Thoracic aorta (tissue), 2 donors: ENCODE results near the gene ANXA6. TPM values are rescaled to one million over a fixed set of nuclear protein-coding genes. Genes with fewer than 3 reads are reported as not detected.

Experiments used
- ATAC-seq: fragments of 150-250 bp; one replicate; pipeline ENCODE4 v1.8.0; 2017; ENCODE audit warnings: low read depth; ENCODE audit not compliant: insufficient number of reproducible peaks, low FRiP score
- DNase-seq: peaks from one replicate; pipeline ENCODE4 v3.0.0-alpha.2; 2020; ENCODE audit warnings: low spot score
- H3K27ac ChIP-seq, 2 donors: fragments of 200-600 bp; sonication (generic); 1 replicate in 1 of 2; 2 replicates in 1 of 2; pipeline ENCODE4 v1.5.1; 2016; ENCODE audit warnings: mild to moderate bottlenecking in 2 of 2, moderate library complexity in 2 of 2
- H3K27me3 ChIP-seq: fragments of 200-600 bp; sonication (generic); replicated peaks from 2 replicates; pipeline ENCODE4 v1.6.0; 2016; ENCODE audit warnings: mild to moderate bottlenecking; ENCODE audit not compliant: insufficient read depth
- H3K36me3 ChIP-seq: fragments of 200-600 bp; sonication (generic); one replicate; pipeline ENCODE4 v1.5.1; 2016
- H3K4me1 ChIP-seq, 2 donors: fragments of 200-600 bp; sonication (generic); 1 replicate in 1 of 2; 2 replicates in 1 of 2; pipeline versions ENCODE4 v1.5.1 to v1.6.0; 2016; ENCODE audit warnings: low read depth in 2 of 2, mild to moderate bottlenecking in 1 of 2; ENCODE audit not compliant: control insufficient read depth in 1 of 2
- H3K4me3 ChIP-seq: fragments of 200-600 bp; sonication (generic); 2 replicates; pipeline ENCODE4 v1.5.1; 2016; ENCODE audit warnings: mild to moderate bottlenecking
- H3K9me3 ChIP-seq: fragments of 200-600 bp; sonication (generic); 2 replicates; pipeline ENCODE4 v1.5.1; 2016
- CTCF ChIP-seq: fragments of 200-600 bp; sonication (generic); IDR thresholded peaks from one replicate; pipeline ENCODE4 v1.5.1; 2019; ENCODE audit warnings: antibody characterized with exemption
- total RNA-seq, 2 donors: library from RNA; depleted of rRNA; stranded (reverse); fragments of >200 nt; gene quantifications; one replicate each; pipeline versions ENCODE4 v1.1.0 to v1.2.3, GENCODE V29; 2016

The ANXA6 gene
- total RNA-seq, 2 donors from 2014 or later = 207 to 349 TPM

DNA sequence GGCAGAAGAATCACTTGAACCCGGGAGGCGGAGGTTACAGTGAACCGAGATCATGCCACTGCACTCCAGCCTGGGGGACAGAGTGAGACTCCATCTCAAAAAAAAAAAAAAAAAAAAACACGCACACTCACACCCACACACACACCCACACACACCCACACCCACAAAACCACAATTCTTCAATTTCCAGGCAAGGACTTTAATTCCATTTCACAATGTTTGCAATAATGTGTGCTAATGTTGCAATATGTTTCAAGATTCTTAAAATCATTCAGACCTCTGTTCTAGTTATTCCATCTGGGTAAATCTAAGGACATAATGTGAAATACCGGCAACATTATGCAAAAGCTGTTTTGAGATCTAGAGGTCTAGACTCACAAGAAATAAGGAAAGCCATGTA is 38.0 kb upstream of the ANXA6 start:
- H3K36me3 ChIP-seq = no peaks in the 10 kb centered on the region
- no peak overlapping the region for H3K27ac ChIP-seq
- TF ChIP-seq CTCF = no peak
- DNase-seq (no peak), ATAC-seq (no peak)
- no peaks in the 10 kb centered on the region for H3K4me1 ChIP-seq
- H3K27me3 ChIP-seq = no peaks in the 10 kb centered on the region
- H3K4me3 ChIP-seq = no peak overlapping the region
- H3K9me3 ChIP-seq = no peaks in the 10 kb centered on the region

DNA sequence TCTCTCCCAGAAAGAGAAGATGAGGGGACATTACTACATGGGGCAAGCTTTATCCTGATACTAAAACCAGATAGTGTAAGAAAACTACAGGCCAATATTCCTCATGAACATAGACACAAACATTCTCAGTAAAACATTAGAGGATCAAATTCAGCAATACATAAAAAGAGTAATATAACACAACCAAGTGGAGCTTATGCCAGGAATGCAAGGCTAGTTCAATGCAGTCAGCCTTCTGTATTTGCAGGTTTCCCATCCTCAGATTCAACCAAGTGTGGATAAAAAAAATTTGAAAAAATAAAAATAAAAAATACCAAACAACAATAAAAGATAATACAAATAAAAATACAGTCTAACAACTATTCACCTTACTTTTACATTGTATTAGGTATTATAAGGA is 35.0 kb upstream of the ANXA6 start:
- no peaks in the 10 kb centered on the region for H3K36me3 ChIP-seq
- no peak for DNase-seq
- H3K27me3 ChIP-seq = no peaks in the 10 kb centered on the region
- no peaks in the 10 kb centered on the region for H3K9me3 ChIP-seq
- no peaks in the 10 kb centered on the region for H3K4me1 ChIP-seq
- no peak overlapping the region for H3K27ac ChIP-seq
- no peak for TF ChIP-seq CTCF
- no peak for ATAC-seq
- no peak overlapping the region for H3K4me3 ChIP-seq

DNA sequence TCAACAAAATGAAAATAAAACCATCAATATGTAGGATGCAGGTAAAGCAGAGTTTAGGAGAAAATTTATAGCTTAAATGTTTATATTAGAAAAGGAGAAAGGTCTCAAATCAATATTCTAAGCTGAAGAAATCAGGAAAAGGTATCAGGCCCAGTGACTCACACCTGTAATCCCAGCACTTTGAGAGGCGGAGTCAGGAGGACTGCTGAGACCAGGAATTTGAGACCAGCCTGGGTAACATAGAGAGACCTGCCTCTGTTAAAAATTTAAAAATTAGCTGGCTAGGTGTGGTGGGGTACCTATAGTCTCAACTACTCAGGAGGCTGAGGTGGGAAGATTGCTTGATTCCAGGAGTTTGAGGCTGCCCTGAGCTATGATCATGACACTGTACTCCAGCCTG is 34.1 kb upstream of the ANXA6 start:
- H3K27me3 ChIP-seq = no peaks in the 10 kb centered on the region
- H3K9me3 ChIP-seq = no peaks in the 10 kb centered on the region
- DNase-seq (no peak), ATAC-seq (no peak)
- no peak overlapping the region for H3K4me3 ChIP-seq
- H3K27ac ChIP-seq = no peak overlapping the region
- no peaks in the 10 kb centered on the region for H3K4me1 ChIP-seq
- no peak for TF ChIP-seq CTCF
- no peaks in the 10 kb centered on the region for H3K36me3 ChIP-seq

- ATAC-seq = no peak
- DNase-seq = no peak
- H3K9me3 ChIP-seq = no peaks in the 10 kb centered on the region
These were observed 31.6 kb upstream of the ANXA6 start for GRCh38 chr5:151189151-151189550.

DNA sequence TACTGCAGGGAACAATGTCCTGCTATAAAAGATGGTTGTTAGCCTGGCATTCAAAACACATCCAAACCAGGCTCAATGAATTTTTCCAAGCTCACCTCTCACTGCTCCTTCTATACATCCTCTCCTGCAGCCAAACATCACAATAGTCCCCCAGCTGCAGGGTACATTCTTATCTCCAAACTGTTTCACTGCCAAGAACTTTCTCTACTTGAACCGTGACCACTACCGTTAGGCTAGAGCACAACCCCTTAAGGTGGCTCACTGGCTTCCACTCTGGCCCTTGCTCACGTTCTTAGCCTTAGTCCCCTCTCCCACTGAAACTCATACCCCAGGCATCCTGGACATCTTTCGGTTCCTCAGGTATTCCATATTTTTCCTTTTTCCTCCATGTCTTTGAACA is 29.0 kb upstream of the ANXA6 start:
- no peak for ATAC-seq
- H3K36me3 ChIP-seq = peaks cover 13% of the 10 kb centered on the region
- no peaks in the 10 kb centered on the region for H3K4me1 ChIP-seq
- no peak for TF ChIP-seq CTCF
- H3K9me3 ChIP-seq = no peaks in the 10 kb centered on the region
- no peak overlapping the region for H3K27ac ChIP-seq
- H3K27me3 ChIP-seq = no peaks in the 10 kb centered on the region
- no peak overlapping the region for H3K4me3 ChIP-seq
- DNase-seq = no peak

More at GRCh38 chr5:151189151-151189550, 31.6 kb upstream of the ANXA6 start:
- no peak overlapping the region for H3K27ac ChIP-seq
- no peak for TF ChIP-seq CTCF
- H3K36me3 ChIP-seq = peaks cover 6% of the 10 kb centered on the region
- H3K4me3 ChIP-seq = no peak overlapping the region
- no peaks in the 10 kb centered on the region for H3K27me3 ChIP-seq
- no peaks in the 10 kb centered on the region for H3K4me1 ChIP-seq
